ENCODE data around the gene SLC25A44. TPM values are rescaled to one million over a fixed set of nuclear protein-coding genes. Genes with fewer than 3 reads are reported as not detected.

Gene SLC25A44
- polyA plus RNA-seq, 2 of the 4 experiments (the other 2 are of a cell fraction) = 25.1 to 30.7 TPM

DNA sequence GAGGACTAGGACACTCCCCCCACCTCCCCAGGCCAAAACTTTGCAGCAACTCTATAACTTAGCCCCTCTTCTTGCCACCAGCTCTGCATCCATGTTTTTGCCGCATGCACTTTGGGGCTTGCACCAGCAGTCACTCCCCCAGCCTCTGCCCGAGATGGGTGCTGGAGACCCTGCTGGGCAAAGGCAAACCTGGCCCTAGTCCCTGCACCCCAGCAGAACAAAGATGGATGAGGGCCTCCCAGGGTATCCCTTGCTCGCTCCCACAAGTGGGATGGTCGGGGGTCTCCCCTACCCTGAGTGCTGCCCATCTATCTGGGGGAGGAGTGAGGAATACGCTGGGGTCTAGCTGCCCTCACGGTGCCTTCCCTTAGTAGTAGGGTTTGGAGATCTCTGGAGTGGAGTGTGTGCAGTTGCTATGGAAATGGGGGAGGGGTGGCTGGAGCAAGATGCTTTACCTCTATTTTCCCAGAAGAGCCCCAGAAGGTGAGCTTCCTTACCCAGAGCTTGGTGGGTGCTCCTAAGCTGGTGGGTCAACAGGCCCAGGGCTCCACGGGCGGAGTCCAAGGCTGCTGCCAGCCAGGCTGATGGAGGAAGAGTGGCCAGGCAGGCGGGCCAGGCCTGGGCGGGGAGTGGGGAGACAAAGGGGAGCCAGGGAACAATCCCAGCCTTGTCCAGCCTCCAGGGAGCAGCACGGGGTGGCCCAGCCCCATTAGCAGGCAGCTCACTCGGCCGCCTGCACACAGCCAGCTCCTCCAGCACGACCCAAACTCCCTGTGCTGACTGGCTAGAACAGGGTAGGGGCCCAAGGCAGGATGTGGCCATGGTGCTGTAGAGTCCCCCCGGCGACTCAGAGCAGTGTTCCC, 53.8 kb downstream of the SLC25A44 start, which contains the start of gene PAQR6 (continued):
- TF ChIP-seq KDM5A (IDR thresholded peaks at IDR 0.05) (no peak), RFX5 (IDR thresholded peaks at IDR 0.05) (no peak), NR3C1 (IDR thresholded peaks at IDR 0.05) (no peak)

DNA sequence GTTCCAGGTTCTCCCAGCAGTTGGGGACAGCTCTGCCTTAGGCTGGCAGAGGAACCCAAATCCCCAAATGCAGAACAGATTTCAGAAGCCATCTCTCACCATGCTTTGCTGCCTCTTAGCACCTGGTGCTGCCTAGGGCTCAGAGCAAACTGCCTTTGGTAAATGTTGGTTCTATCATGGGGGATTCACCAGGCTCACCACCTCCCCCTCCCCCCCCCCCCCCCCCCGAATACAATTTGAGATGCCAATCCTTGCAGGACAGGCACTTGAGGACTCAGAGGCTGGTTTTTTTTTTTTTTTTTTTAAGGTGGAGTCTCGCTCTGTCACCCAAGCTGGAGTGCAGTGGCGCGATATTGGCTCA, 54.4 kb downstream of the SLC25A44 start:
- H3K4me3 ChIP-seq = no peak overlapping the region
- WGBS (ENCODE audit: missing lambda C conversion rate) = 100% methylated on average over 3 of the region's 4 CpGs
- DNase-seq (ENCODE audit: low read depth in 1 of 2, low spot score in 1 of 2) (no peak), ATAC-seq (no peak), FAIRE-seq (no peak)
- TF ChIP-seq MYC (IDR thresholded peaks at IDR 0.05; ENCODE audit: borderline replicate concordance, low read length) = no peak
- TF ChIP-seq, protein P1, sequence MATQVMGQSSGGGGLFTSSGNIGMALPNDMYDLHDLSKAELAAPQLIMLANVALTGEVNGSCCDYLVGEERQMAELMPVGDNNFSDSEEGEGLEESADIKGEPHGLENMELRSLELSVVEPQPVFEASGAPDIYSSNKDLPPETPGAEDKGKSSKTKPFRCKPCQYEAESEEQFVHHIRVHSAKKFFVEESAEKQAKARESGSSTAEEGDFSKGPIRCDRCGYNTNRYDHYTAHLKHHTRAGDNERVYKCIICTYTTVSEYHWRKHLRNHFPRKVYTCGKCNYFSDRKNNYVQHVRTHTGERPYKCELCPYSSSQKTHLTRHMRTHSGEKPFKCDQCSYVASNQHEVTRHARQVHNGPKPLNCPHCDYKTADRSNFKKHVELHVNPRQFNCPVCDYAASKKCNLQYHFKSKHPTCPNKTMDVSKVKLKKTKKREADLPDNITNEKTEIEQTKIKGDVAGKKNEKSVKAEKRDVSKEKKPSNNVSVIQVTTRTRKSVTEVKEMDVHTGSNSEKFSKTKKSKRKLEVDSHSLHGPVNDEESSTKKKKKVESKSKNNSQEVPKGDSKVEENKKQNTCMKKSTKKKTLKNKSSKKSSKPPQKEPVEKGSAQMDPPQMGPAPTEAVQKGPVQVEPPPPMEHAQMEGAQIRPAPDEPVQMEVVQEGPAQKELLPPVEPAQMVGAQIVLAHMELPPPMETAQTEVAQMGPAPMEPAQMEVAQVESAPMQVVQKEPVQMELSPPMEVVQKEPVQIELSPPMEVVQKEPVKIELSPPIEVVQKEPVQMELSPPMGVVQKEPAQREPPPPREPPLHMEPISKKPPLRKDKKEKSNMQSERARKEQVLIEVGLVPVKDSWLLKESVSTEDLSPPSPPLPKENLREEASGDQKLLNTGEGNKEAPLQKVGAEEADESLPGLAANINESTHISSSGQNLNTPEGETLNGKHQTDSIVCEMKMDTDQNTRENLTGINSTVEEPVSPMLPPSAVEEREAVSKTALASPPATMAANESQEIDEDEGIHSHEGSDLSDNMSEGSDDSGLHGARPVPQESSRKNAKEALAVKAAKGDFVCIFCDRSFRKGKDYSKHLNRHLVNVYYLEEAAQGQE (IDR thresholded peaks at IDR 0.05) = no peak
- TF ChIP-seq NR3C1 (IDR thresholded peaks at IDR 0.05) = no peak
- no peak for TF ChIP-seq SMC3 (IDR thresholded peaks at IDR 0.05)
- TF ChIP-seq PHF8 (IDR thresholded peaks at IDR 0.05; ENCODE audit: borderline replicate concordance, low read depth) = no peak
- TF ChIP-seq RNF2 (IDR thresholded peaks at IDR 0.05; ENCODE audit: borderline replicate concordance, low read depth) = no peak
- no peak for TF ChIP-seq TFCP2L1 (CRISPR knock-in tag; IDR thresholded peaks at IDR 0.05)
- TF ChIP-seq CBX2 (IDR thresholded peaks at IDR 0.05; ENCODE audit: borderline replicate concordance, low read depth) = no peak
- no peak for TF ChIP-seq POLR2A (IDR thresholded peaks at IDR 0.05; ENCODE audit: low read length)
- no peak for TF ChIP-seq ZFP36 (IDR thresholded peaks at IDR 0.05; ENCODE audit: borderline replicate concordance, partially characterized antibody)
- no peak for TF ChIP-seq ZNF302 (CRISPR knock-in tag; IDR thresholded peaks at IDR 0.05)
- TF ChIP-seq CHD2 (IDR thresholded peaks at IDR 0.05; ENCODE audit: low read length, partially characterized antibody) = no peak
- no peak for TF ChIP-seq RFX5 (IDR thresholded peaks at IDR 0.05)
- TF ChIP-seq ZC3H11A (IDR thresholded peaks at IDR 0.05) = no peak
- H3K27ac ChIP-seq = no peak overlapping the region
- no peak overlapping the region for H3K4me2 ChIP-seq
- ChIA-PET POLR2A (interaction anchor here (0.6 to 1.1 kb wide), 2 partner anchors 36 to 38 kb away, joined by 3 to 8 read pairs; partner anchors contain the start of gene PMF1), CTCF (interaction anchor here (0.7 to 3.1 kb wide), 5 partner anchors 12 to 197 kb away, joined by 3 to 17 read pairs (median 3); no protein-coding TSS in a partner anchor)
- no peaks in the 10 kb centered on the region for H3K9me3 ChIP-seq
- peaks cover 12% of the 10 kb centered on the region for H3K4me1 ChIP-seq

DNA sequence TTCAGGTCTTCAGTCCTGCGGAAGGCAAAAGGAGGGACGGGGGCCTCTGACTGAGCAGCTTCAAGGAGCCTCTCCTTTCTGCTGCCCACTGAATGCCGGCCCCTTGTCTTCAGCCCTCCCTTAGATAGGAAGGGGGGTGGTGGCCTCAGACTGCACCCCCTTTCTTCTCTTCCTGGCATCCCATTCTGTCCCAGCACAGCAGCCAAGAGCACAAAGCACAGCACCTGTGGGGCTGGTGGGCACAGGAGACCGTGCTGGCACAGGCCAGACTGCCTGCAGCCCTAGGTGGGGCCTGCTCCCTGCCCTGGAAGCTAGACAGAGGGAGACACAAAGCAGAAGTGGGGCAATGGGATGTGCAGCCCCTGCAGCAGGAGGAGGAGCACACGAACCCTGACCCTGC, 55.7 kb downstream of the SLC25A44 start:
- Histone ChIP-seq H3K4me1 (peaks cover 12% of the 10 kb centered on the region), H3K4me2 (no peak overlapping the region), H3K27ac (no peak overlapping the region), H3K9me3 (no peaks in the 10 kb centered on the region), H3K4me3 (no peak overlapping the region)
- FAIRE-seq = no peak
- 82% methylated on average over 5 of the region's 5 CpGs for WGBS (ENCODE audit: missing lambda C conversion rate)
- ATAC-seq = no peak
- TF ChIP-seq, protein P2, sequence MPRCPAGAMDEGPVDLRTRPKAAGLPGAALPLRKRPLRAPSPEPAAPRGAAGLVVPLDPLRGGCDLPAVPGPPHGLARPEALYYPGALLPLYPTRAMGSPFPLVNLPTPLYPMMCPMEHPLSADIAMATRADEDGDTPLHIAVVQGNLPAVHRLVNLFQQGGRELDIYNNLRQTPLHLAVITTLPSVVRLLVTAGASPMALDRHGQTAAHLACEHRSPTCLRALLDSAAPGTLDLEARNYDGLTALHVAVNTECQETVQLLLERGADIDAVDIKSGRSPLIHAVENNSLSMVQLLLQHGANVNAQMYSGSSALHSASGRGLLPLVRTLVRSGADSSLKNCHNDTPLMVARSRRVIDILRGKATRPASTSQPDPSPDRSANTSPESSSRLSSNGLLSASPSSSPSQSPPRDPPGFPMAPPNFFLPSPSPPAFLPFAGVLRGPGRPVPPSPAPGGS (IDR thresholded peaks at IDR 0.05) = no peak
- no peak for TF ChIP-seq NPAS2 (CRISPR knock-in tag; IDR thresholded peaks at IDR 0.05; ENCODE audit: borderline replicate concordance)
- no peak for TF ChIP-seq ZSCAN20 (CRISPR knock-in tag; IDR thresholded peaks at IDR 0.05)
- TF ChIP-seq, protein P3, sequence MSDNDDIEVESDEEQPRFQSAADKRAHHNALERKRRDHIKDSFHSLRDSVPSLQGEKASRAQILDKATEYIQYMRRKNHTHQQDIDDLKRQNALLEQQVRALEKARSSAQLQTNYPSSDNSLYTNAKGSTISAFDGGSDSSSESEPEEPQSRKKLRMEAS (IDR thresholded peaks at IDR 0.05) = no peak
- no peak for DNase-seq (ENCODE audit: low read depth in 1 of 2, low spot score in 1 of 2)
- ChIA-PET POLR2A (no interaction called here), CTCF (interaction anchor here (1.1 to 3.1 kb wide), 6 partner anchors 10 to 136 kb away, joined by 3 to 17 read pairs (median 4); no protein-coding TSS in a partner anchor)
